Measurements from ENCODE around the gene CDH24.

- TF ChIP-seq CTCF (IDR thresholded peaks at IDR 0.05) = no peak
- TF ChIP-seq EZH2 (IDR thresholded peaks at IDR 0.05; ENCODE audit: borderline replicate concordance, insufficient read depth, low read depth, low read length, poor library complexity, severe bottlenecking) = no peak
These were observed 41.7 kb downstream of the CDH24 start for GRCh38 chr14:23015618-23016017.

Measured in B cell (primary cell).